Measurements from ENCODE around the gene AGA. TPM values are rescaled to one million over a fixed set of nuclear protein-coding genes. Genes with fewer than 3 reads are reported as not detected.

Gene AGA
- total RNA-seq, 1 experiment from 2014 or later: 21.5 TPM

DNA sequence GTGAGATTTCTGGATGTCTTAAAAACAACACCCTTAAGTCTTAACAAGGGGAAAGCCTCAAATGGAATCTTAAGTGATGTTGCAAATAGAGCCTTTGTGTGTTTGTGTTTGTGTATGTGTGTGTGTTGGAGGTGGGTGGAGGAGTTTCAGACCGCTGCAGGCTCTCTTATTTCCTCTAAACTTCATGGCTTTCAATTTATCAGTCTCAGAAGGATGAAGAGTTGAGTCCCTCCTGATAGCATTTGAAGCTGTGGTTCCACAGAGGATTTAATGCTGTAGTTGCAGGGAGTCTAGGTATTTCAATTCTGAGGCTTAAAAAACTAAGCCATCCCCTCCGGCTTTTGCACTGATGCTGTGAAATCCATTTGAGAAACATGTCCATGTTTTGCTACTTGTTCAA, 4.3 kb upstream of the AGA start:
- no peak overlapping the region for H3K4me3 ChIP-seq (ENCODE audit: low read length)
- BruUV-seq (replicated peaks): no TSS peak
- H3K36me3 ChIP-seq (ENCODE audit: low read depth, low read length): no peaks in the 10 kb centered on the region
- H3K4me1 ChIP-seq (ENCODE audit: insufficient read depth, low read length): peaks cover 6% of the 10 kb centered on the region; the same call in 1 of the 2 replicates
- no peak overlapping the region for H3K9ac ChIP-seq (ENCODE audit: low read length)
- CTCF ChIA-PET: interaction anchor here (0.6 kb wide), 1 partner anchor 68 kb away, joined by 4 read pairs; no protein-coding TSS in a partner anchor
- ATAC-seq: no peak
- H3K27me3 ChIP-seq (ENCODE audit: low read length): no peaks in the 10 kb centered on the region
- no peaks in the 10 kb centered on the region for H3K9me3 ChIP-seq (ENCODE audit: low read length)
- H3K4me2 ChIP-seq (ENCODE audit: low read length): no peak overlapping the region
- TF ChIP-seq EZH2phosphoT487 (IDR thresholded peaks at IDR 0.05; ENCODE audit: borderline replicate concordance, low read length) (no peak), EZH2 (IDR thresholded peaks at IDR 0.05; ENCODE audit: low read length, unreplicated experiment) (no peak)
- TF ChIP-seq, protein P1, sequence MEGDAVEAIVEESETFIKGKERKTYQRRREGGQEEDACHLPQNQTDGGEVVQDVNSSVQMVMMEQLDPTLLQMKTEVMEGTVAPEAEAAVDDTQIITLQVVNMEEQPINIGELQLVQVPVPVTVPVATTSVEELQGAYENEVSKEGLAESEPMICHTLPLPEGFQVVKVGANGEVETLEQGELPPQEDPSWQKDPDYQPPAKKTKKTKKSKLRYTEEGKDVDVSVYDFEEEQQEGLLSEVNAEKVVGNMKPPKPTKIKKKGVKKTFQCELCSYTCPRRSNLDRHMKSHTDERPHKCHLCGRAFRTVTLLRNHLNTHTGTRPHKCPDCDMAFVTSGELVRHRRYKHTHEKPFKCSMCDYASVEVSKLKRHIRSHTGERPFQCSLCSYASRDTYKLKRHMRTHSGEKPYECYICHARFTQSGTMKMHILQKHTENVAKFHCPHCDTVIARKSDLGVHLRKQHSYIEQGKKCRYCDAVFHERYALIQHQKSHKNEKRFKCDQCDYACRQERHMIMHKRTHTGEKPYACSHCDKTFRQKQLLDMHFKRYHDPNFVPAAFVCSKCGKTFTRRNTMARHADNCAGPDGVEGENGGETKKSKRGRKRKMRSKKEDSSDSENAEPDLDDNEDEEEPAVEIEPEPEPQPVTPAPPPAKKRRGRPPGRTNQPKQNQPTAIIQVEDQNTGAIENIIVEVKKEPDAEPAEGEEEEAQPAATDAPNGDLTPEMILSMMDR (conservative IDR thresholded peaks at IDR 0.05; ENCODE audit: low read depth, low read length): no peak
- H4K20me1 ChIP-seq (ENCODE audit: low read length): no peaks in the 10 kb centered on the region
- intact Hi-C loops (cut with micrococcal nuclease): no loop called here
- H3K79me2 ChIP-seq (ENCODE audit: low read length): no peaks in the 10 kb centered on the region
- H3K9me2 ChIP-seq (replicated peaks; ENCODE audit: low read length): no peaks in the 10 kb centered on the region
- no peak overlapping the region for H3K27ac ChIP-seq (ENCODE audit: low read length)
- POLR2A ChIA-PET (ENCODE audit: unreplicated experiment): no interaction called here
- no peak for DNase-seq
- no peaks in the 10 kb centered on the region for H3F3A ChIP-seq (ENCODE audit: low read length, unreplicated experiment)
- H2AFZ ChIP-seq (ENCODE audit: low read length): no peak overlapping the region

DNA sequence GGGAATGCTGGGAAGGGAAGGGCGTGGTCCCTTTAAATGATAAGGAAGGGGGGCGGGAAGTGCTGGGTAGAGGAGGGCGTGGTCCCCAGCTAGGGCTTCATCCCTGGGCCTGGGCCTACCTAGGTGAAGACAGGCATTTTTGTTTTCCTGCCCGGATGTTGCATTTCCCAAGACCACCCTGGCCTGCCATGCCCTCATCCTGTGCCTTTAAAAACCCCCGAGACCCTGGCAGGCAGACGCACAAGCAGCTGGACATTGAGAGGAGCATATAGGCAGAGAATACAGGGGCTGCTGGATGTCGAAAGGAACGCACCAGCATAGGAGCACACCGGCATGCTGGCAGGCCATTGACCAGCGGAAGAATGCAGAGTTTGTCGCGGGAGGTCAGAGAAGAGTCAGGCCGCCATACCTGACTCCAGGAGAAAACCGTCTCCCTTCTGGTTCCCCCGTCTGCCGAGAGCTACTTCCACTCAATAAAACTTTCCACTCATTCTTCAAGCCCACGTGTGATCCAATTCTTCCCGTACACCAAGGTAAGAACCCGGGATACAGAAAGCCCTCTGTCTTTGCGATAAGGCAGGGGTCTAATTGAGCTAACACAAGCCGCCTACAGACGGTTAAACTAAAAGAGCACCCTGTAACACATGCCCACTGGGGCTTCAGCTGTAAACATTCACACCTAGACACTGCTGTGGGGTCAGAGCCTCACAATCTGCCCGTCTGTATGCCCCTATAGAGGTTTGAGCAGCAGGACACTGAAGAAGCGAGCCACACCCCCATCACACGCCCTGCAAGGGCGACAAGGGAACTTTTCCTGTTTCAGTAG, 2.9 kb upstream of the AGA start:
- Histone ChIP-seq H3F3A (ENCODE audit: low read length, unreplicated experiment) (no peaks in the 10 kb centered on the region), H3K27ac (ENCODE audit: low read length) (no peak overlapping the region), H3K4me2 (ENCODE audit: low read length) (no peak overlapping the region), H3K79me2 (ENCODE audit: low read length) (0 out of 2 replicates have a peak, but pooled peaks cover 4% of the 10 kb centered on the region), H4K20me1 (ENCODE audit: low read length) (no peaks in the 10 kb centered on the region), H2AFZ (ENCODE audit: low read length) (no peak overlapping the region), H3K4me3 (ENCODE audit: low read length) (no peak overlapping the region), H3K9ac (ENCODE audit: low read length) (no peak overlapping the region), H3K4me1 (ENCODE audit: insufficient read depth, low read length) (peaks cover 12% of the 10 kb centered on the region; the same call in 1 of the 2 replicates), H3K9me2 (replicated peaks; ENCODE audit: low read length) (no peaks in the 10 kb centered on the region), H3K27me3 (ENCODE audit: low read length) (no peaks in the 10 kb centered on the region), H3K9me3 (ENCODE audit: low read length) (no peaks in the 10 kb centered on the region), H3K36me3 (ENCODE audit: low read depth, low read length) (no peaks in the 10 kb centered on the region)
- CTCF ChIA-PET: no interaction called here
- no peak for DNase-seq
- TF ChIP-seq EZH2 (IDR thresholded peaks at IDR 0.05; ENCODE audit: low read length, unreplicated experiment) (no peak), EZH2phosphoT487 (IDR thresholded peaks at IDR 0.05; ENCODE audit: borderline replicate concordance, low read length) (no peak)
- TF ChIP-seq, protein P1 (conservative IDR thresholded peaks at IDR 0.05; ENCODE audit: low read depth, low read length): no peak
- intact Hi-C loops (cut with micrococcal nuclease): loop anchor here (5.0 kb wide), 1 partner anchor 102 kb away; no protein-coding TSS in a partner anchor
- no peak for ATAC-seq
- POLR2A ChIA-PET (ENCODE audit: unreplicated experiment): no interaction called here
- BruUV-seq (replicated peaks): no TSS peak
